PC-9 (cell line): ENCODE data around the gene ZNF609.

Experiments
- EZH2 ChIP-seq: fragments of 200-600 bp; sonication (generic); IDR thresholded peaks from 2 replicates; pipeline ENCODE4 v1.8.0; 2017; ENCODE audit warnings: antibody characterized with exemption, low read depth
- TF ChIP-seq, protein P1 (sequence below): fragments of 200-600 bp; sonication (generic); conservative IDR thresholded peaks from 2 replicates; pipeline ENCODE4 v1.6.1; 2017; ENCODE audit warnings: mixed run types, antibody characterized with exemption, mild to moderate bottlenecking, moderate library complexity

DNA sequence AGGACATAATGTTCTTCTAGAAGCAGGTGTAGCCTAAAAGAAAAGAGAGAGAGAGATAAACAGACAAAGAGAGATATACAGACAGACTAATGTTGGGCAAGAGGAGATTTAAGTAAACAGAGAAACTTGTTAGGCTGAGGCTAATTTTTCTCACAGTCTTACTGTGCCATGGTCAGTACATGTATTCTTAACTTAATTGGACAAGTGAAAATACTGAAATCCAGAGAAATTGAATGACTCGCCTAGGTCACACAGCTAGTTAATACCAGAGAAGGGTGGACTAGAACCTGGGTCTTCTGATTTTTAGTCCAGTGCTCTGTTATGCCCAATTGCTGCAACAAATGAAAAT, 6.7 kb upstream of the ZNF609 start:
- TF ChIP-seq, protein P1, sequence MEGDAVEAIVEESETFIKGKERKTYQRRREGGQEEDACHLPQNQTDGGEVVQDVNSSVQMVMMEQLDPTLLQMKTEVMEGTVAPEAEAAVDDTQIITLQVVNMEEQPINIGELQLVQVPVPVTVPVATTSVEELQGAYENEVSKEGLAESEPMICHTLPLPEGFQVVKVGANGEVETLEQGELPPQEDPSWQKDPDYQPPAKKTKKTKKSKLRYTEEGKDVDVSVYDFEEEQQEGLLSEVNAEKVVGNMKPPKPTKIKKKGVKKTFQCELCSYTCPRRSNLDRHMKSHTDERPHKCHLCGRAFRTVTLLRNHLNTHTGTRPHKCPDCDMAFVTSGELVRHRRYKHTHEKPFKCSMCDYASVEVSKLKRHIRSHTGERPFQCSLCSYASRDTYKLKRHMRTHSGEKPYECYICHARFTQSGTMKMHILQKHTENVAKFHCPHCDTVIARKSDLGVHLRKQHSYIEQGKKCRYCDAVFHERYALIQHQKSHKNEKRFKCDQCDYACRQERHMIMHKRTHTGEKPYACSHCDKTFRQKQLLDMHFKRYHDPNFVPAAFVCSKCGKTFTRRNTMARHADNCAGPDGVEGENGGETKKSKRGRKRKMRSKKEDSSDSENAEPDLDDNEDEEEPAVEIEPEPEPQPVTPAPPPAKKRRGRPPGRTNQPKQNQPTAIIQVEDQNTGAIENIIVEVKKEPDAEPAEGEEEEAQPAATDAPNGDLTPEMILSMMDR, result no peak
- TF ChIP-seq EZH2, result no peak
